ENCODE measurements around the gene OGFR. TPM values are rescaled to one million over a fixed set of nuclear protein-coding genes. Genes with fewer than 3 reads are reported as not detected.

OGFR gene
- polyA plus RNA-seq, 2 donors = 16.9 to 35.6 TPM

- Histone ChIP-seq H3K4me1 (ENCODE audit: control insufficient read depth in 2 of 2, insufficient read depth in 2 of 2, low read length in 1 of 2) (peaks cover 0 to 8% of the 10 kb centered on the region in 2 donors), H3K4me3 (ENCODE audit: low read depth in 1 of 2, low read length in 2 of 2) (no peak overlapping the region), H3K9me3 (ENCODE audit: control insufficient read depth in 2 of 2, insufficient read depth in 1 of 2, low read depth in 1 of 2, low read length in 1 of 2) (peaks cover 0 to 3% of the 10 kb centered on the region in 2 donors), H3K27ac (ENCODE audit: low read depth in 2 of 2, low read length in 1 of 2) (no peak overlapping the region), H3K27me3 (ENCODE audit: control insufficient read depth in 1 of 2, insufficient read depth in 2 of 2, low read length in 2 of 2) (peaks cover 0 to 9% of the 10 kb centered on the region in 2 donors), H3K36me3 (ENCODE audit: control insufficient read depth in 2 of 2, insufficient read depth in 2 of 2, low read length in 1 of 2) (peaks cover 24 to 46% of the 10 kb centered on the region in 2 donors)
- 86 to 87% methylated on average over 43 of the region's 43 CpGs for WGBS, 2 donors
These were observed 7.7 kb downstream of the OGFR start for GRCh38 chr20:62812181-62812906.

GRCh38 chr20:62812907-62813200, 8.2 kb downstream of the OGFR start:
- no peak overlapping the region for H3K27ac ChIP-seq (ENCODE audit: low read depth in 2 of 2, low read length in 1 of 2)
- peaks cover 0 to 8% of the 10 kb centered on the region in 2 donors for H3K4me1 ChIP-seq (ENCODE audit: control insufficient read depth in 2 of 2, insufficient read depth in 2 of 2, low read length in 1 of 2)
- WGBS, 2 donors = 93 to 94% methylated on average over 11 of the region's 11 CpGs
- H3K9me3 ChIP-seq (ENCODE audit: control insufficient read depth in 2 of 2, insufficient read depth in 1 of 2, low read depth in 1 of 2, low read length in 1 of 2) = peaks cover 0 to 3% of the 10 kb centered on the region in 2 donors
- H3K36me3 ChIP-seq (ENCODE audit: control insufficient read depth in 2 of 2, insufficient read depth in 2 of 2, low read length in 1 of 2) = peaks cover 24 to 41% of the 10 kb centered on the region in 2 donors
- H3K4me3 ChIP-seq (ENCODE audit: low read depth in 1 of 2, low read length in 2 of 2) = no peak overlapping the region
- H3K27me3 ChIP-seq (ENCODE audit: control insufficient read depth in 1 of 2, insufficient read depth in 2 of 2, low read length in 2 of 2) = peaks cover 0 to 15% of the 10 kb centered on the region in 2 donors

GRCh38 chr20:62813588-62813987, 9.0 kb downstream of the OGFR start:
- WGBS, 2 donors = 74 to 88% methylated on average over 13 of the region's 13 CpGs
- H3K9me3 ChIP-seq (ENCODE audit: control insufficient read depth in 2 of 2, insufficient read depth in 1 of 2, low read depth in 1 of 2, low read length in 1 of 2) = peaks cover 0 to 3% of the 10 kb centered on the region in 2 donors
- H3K27ac ChIP-seq (ENCODE audit: low read depth in 2 of 2, low read length in 1 of 2) = no peak overlapping the region
- peaks cover 0 to 13% of the 10 kb centered on the region in 2 donors for H3K4me1 ChIP-seq (ENCODE audit: control insufficient read depth in 2 of 2, insufficient read depth in 2 of 2, low read length in 1 of 2)
- no peak overlapping the region for H3K4me3 ChIP-seq (ENCODE audit: low read depth in 1 of 2, low read length in 2 of 2)
- H3K36me3 ChIP-seq (ENCODE audit: control insufficient read depth in 2 of 2, insufficient read depth in 2 of 2, low read length in 1 of 2) = peaks cover 24 to 39% of the 10 kb centered on the region in 2 donors
- peaks cover 0 to 17% of the 10 kb centered on the region in 2 donors for H3K27me3 ChIP-seq (ENCODE audit: control insufficient read depth in 1 of 2, insufficient read depth in 2 of 2, low read length in 2 of 2)

GRCh38 chr20:62814060-62814708, 9.5 kb downstream of the OGFR start:
- Histone ChIP-seq H3K4me3 (ENCODE audit: low read depth in 1 of 2, low read length in 2 of 2) (no peak overlapping the region), H3K27me3 (ENCODE audit: control insufficient read depth in 1 of 2, insufficient read depth in 2 of 2, low read length in 2 of 2) (peaks cover 0 to 17% of the 10 kb centered on the region in 2 donors), H3K4me1 (ENCODE audit: control insufficient read depth in 2 of 2, insufficient read depth in 2 of 2, low read length in 1 of 2) (peaks cover 0 to 18% of the 10 kb centered on the region in 2 donors), H3K9me3 (ENCODE audit: control insufficient read depth in 2 of 2, insufficient read depth in 1 of 2, low read depth in 1 of 2, low read length in 1 of 2) (peaks cover 0 to 3% of the 10 kb centered on the region in 2 donors), H3K27ac (ENCODE audit: low read depth in 2 of 2, low read length in 1 of 2) (no peak overlapping the region), H3K36me3 (ENCODE audit: control insufficient read depth in 2 of 2, insufficient read depth in 2 of 2, low read length in 1 of 2) (peaks cover 24 to 36% of the 10 kb centered on the region in 2 donors)
- WGBS, 2 donors = 66 to 81% methylated on average over 13 of the region's 13 CpGs

GRCh38 chr20:62814709-62815065, 10.1 kb downstream of the OGFR start:
- WGBS, 2 donors = 51 to 68% methylated on average over 11 to 12 of the region's 12 CpGs

GRCh38 chr20:62815066-62815991, 10.7 kb downstream of the OGFR start:
- H3K27ac ChIP-seq (ENCODE audit: low read depth in 2 of 2, low read length in 1 of 2) = no peak overlapping the region
- H3K36me3 ChIP-seq (ENCODE audit: control insufficient read depth in 2 of 2, insufficient read depth in 2 of 2, low read length in 1 of 2) = peaks cover 17 to 25% of the 10 kb centered on the region in 2 donors
- peaks cover 3 to 23% of the 10 kb centered on the region in 2 donors for H3K4me1 ChIP-seq (ENCODE audit: control insufficient read depth in 2 of 2, insufficient read depth in 2 of 2, low read length in 1 of 2)
- WGBS, 2 donors = 27 to 33% methylated on average over 24 of the region's 24 CpGs
- H3K4me3 ChIP-seq (ENCODE audit: low read depth in 1 of 2, low read length in 2 of 2) = no peak overlapping the region
- H3K27me3 ChIP-seq (ENCODE audit: control insufficient read depth in 1 of 2, insufficient read depth in 2 of 2, low read length in 2 of 2) = peaks cover 0 to 17% of the 10 kb centered on the region in 2 donors
- H3K9me3 ChIP-seq (ENCODE audit: control insufficient read depth in 2 of 2, insufficient read depth in 1 of 2, low read depth in 1 of 2, low read length in 1 of 2) = peaks cover 0 to 3% of the 10 kb centered on the region in 2 donors

More at GRCh38 chr20:62814709-62815065, 10.1 kb downstream of the OGFR start:
- H3K4me1 ChIP-seq (ENCODE audit: control insufficient read depth in 2 of 2, insufficient read depth in 2 of 2, low read length in 1 of 2) = peaks cover 0 to 18% of the 10 kb centered on the region in 2 donors
- H3K9me3 ChIP-seq (ENCODE audit: control insufficient read depth in 2 of 2, insufficient read depth in 1 of 2, low read depth in 1 of 2, low read length in 1 of 2) = peaks cover 0 to 3% of the 10 kb centered on the region in 2 donors
- H3K27ac ChIP-seq (ENCODE audit: low read depth in 2 of 2, low read length in 1 of 2) = no peak overlapping the region
- peaks cover 23 to 31% of the 10 kb centered on the region in 2 donors for H3K36me3 ChIP-seq (ENCODE audit: control insufficient read depth in 2 of 2, insufficient read depth in 2 of 2, low read length in 1 of 2)
- H3K27me3 ChIP-seq (ENCODE audit: control insufficient read depth in 1 of 2, insufficient read depth in 2 of 2, low read length in 2 of 2) = peaks cover 0 to 17% of the 10 kb centered on the region in 2 donors
- H3K4me3 ChIP-seq (ENCODE audit: low read depth in 1 of 2, low read length in 2 of 2) = no peak overlapping the region

- WGBS, 2 donors = 3 to 4% methylated on average over 49 to 57 of the region's 57 CpGs
- Histone ChIP-seq H3K36me3 (ENCODE audit: control insufficient read depth in 2 of 2, insufficient read depth in 2 of 2, low read length in 1 of 2) (peaks cover 11 to 21% of the 10 kb centered on the region in 2 donors), H3K4me3 (ENCODE audit: low read depth in 1 of 2, low read length in 2 of 2) (peak overlapping the region in 1 of 2 donors; percentile 13), H3K9me3 (ENCODE audit: control insufficient read depth in 2 of 2, insufficient read depth in 1 of 2, low read depth in 1 of 2, low read length in 1 of 2) (peaks cover 0 to 3% of the 10 kb centered on the region in 2 donors), H3K4me1 (ENCODE audit: control insufficient read depth in 2 of 2, insufficient read depth in 2 of 2, low read length in 1 of 2) (peaks cover 3 to 24% of the 10 kb centered on the region in 2 donors), H3K27me3 (ENCODE audit: control insufficient read depth in 1 of 2, insufficient read depth in 2 of 2, low read length in 2 of 2) (peaks cover 0 to 17% of the 10 kb centered on the region in 2 donors), H3K27ac (ENCODE audit: low read depth in 2 of 2, low read length in 1 of 2) (no peak overlapping the region)
These were observed 11.6 kb downstream of the OGFR start for GRCh38 chr20:62816031-62816883.

GRCh38 chr20:62816884-62817873, 12.5 kb downstream of the OGFR start, which contains the start of gene COL9A3:
COL9A3 (plus strand) TSS chr20:62817050; CDS start chr20:62817065, 15 bp downstream.
- Histone ChIP-seq H3K27me3 (ENCODE audit: control insufficient read depth in 1 of 2, insufficient read depth in 2 of 2, low read length in 2 of 2) (peaks cover 0 to 17% of the 10 kb centered on the region in 2 donors), H3K27ac (ENCODE audit: low read depth in 2 of 2, low read length in 1 of 2) (no peak within 1 kb of the TSS), H3K36me3 (ENCODE audit: control insufficient read depth in 2 of 2, insufficient read depth in 2 of 2, low read length in 1 of 2) (peaks cover 3 to 12% of the 10 kb centered on the region in 2 donors), H3K9me3 (ENCODE audit: control insufficient read depth in 2 of 2, insufficient read depth in 1 of 2, low read depth in 1 of 2, low read length in 1 of 2) (peaks cover 0 to 3% of the 10 kb centered on the region in 2 donors), H3K4me1 (ENCODE audit: control insufficient read depth in 2 of 2, insufficient read depth in 2 of 2, low read length in 1 of 2) (peaks cover 3 to 24% of the 10 kb centered on the region in 2 donors), H3K4me3 (ENCODE audit: low read depth in 1 of 2, low read length in 2 of 2) (peak within 1 kb of the TSS; percentile 3 to 13)
- 9 to 11% methylated on average over 48 to 108 of the region's 108 CpGs for WGBS, 2 donors
